GM21528 (cell line): ENCODE measurements around the gene ZNF200.
"Not testable (repeated sequence)": the region's sequence is repeated elsewhere in the genome, so short reads cannot be mapped to it uniquely, and the experiment has no call there.

Experiments
- ATAC-seq: cut with Tn5 transposase; IDR thresholded peaks from one replicate; pipeline ENCODE4 v1.9.1; 2021; ENCODE audit warnings: mild to moderate bottlenecking, moderate library complexity; ENCODE audit not compliant: unreplicated experiment, low FRiP score

The ZNF200 gene

GRCh38 chr16:3234857-3235561, at the start of gene ZNF200:
Gene ZNF200, minus strand, starts transcription at chr16:3235158. Its CDS starts 1,403 bp downstream, at chr16:3233755.
- peak; percentile 94 for ATAC-seq

GRCh38 chr16:3283543-3284447, 48.8 kb upstream of the ZNF200 start:
- peak; percentile 2 for ATAC-seq

- peak; percentile 81 for ATAC-seq
Observed at GRCh38 chr16:3282730-3283542, 48.0 kb upstream of the ZNF200 start, which contains the start of gene ZNF263. Gene ZNF263, plus strand, starts transcription at chr16:3283491. Its CDS starts 328 bp downstream, at chr16:3283819.

- ATAC-seq = peak; percentile 28
Observed at GRCh38 chr16:3282103-3282729, 47.3 kb upstream of the ZNF200 start.

- ATAC-seq = no peak
Observed at GRCh38 chr16:3281222-3281820, 46.4 kb upstream of the ZNF200 start.

DNA sequence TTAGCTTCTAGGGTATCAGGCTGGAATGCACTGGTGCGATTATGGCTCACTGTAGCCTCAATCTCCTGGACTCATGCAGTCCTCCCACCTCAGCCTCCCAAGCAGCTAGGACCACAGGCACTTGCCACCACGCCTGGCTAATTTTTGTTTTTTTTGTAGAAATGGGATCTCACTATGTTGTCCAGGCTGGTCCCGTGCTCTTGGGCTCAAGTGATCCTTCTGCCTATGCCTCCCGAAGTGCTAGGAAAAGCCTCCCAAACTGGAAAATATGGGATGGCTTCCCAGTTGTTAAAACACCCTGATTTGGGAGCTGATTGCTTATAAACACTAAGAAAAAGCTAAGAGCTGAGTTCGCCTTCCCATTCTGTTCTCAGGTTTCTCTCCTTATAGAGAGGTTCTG, 41.7 kb upstream of the ZNF200 start:
- ATAC-seq = no peak

GRCh38 chr16:3274947-3275346, 40.0 kb upstream of the ZNF200 start:
- ATAC-seq = no peak

DNA sequence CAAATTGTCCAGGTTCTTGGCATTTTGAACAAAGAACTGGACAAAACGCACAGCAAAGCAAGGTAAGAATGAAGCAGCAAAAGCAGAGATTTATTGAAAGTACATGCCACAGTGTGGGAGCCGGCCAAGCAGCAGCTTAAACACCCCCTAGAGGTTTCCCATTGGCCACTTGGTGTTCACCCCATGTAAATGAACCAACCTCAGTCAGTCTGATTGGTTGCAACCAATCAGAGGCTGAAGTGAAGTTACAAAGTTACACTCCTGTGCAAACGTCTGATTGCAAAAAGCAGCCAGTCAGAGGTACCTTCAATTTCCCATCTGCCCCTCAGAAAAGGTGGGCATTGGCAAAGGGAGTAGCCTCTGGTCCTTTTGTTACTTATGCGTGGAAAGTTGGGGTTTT, 39.5 kb upstream of the ZNF200 start:
- no peak for ATAC-seq

- not testable (repeated sequence) for ATAC-seq
Observed at GRCh38 chr16:3271281-3271680, 36.3 kb upstream of the ZNF200 start.

- not testable (repeated sequence) for ATAC-seq
Observed at GRCh38 chr16:3270718-3271117, 35.8 kb upstream of the ZNF200 start.

DNA sequence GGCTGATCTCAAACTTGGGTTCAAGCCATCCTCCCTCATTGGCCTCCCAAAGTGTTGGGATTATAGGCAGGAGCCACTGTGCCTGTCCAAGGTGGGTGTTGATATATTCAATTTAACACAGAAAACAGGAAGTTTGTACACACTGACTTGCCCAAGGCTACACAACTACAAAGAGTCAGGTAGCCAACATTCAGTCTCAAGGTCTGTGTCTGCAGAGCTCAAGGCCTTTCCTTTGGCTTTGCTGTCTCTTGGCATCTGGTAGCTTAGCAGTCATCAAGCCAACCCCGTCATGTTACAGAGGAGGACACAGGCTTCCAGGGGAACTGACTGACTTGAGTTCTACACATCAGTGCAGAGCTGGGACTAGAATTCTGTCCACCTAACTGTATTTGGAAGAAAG, 33.3 kb upstream of the ZNF200 start:
- no peak for ATAC-seq

DNA sequence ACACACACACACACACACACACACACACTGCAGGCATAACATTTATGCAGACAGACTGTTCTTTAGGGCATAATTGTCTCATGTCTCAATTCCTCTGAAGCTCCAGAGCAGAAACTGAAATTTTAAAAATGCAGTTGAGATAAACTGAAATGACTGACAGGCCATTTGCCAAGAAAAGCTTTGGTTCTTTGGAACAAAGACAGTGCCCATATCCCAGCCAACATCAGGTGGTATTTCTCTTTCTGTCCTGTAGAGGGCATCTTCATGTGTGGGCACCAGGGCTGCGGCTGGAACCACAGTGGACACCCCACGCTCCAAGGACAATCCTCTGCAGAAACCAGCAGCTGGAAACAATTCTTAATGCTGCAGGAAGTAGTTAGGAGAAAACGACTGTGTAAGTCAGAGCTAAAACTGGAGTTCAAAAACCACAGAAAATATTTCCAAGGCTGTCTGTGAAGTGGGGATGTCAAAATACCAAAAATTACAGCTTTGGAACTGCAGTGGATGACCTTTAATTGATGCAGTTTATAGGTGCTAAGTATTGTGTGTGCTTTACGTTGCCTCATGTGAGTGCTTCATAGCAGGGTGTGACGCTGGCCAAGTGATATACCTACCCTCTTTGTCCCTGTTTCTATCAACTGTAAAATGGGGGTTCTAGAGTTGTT, 32.0 kb upstream of the ZNF200 start:
- ATAC-seq = no peak

- peak; percentile 83 for ATAC-seq
Observed at GRCh38 chr16:3264137-3265036, 29.4 kb upstream of the ZNF200 start.

- ATAC-seq = no peak
Observed at GRCh38 chr16:3262517-3262916, 27.6 kb upstream of the ZNF200 start.

DNA sequence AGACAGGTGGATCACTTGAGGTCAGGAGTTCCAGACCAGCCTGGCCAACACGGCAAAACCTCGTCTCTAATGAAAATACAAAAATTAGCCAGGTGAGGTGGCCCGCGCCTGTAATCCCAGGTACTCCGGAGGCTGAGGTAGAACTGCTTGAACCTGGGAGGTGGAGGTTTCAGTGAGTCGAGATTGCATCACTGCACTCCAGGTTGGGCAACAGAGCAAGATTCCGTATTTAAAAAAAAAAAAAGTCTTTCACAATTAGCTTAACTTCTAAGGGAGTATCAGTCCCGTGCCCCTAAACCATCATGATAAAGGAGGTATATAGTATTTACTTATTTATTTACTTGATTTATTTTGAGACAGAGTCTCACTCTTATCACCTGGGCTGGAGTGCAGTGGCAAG, 24.9 kb upstream of the ZNF200 start:
- ATAC-seq = no peak

DNA sequence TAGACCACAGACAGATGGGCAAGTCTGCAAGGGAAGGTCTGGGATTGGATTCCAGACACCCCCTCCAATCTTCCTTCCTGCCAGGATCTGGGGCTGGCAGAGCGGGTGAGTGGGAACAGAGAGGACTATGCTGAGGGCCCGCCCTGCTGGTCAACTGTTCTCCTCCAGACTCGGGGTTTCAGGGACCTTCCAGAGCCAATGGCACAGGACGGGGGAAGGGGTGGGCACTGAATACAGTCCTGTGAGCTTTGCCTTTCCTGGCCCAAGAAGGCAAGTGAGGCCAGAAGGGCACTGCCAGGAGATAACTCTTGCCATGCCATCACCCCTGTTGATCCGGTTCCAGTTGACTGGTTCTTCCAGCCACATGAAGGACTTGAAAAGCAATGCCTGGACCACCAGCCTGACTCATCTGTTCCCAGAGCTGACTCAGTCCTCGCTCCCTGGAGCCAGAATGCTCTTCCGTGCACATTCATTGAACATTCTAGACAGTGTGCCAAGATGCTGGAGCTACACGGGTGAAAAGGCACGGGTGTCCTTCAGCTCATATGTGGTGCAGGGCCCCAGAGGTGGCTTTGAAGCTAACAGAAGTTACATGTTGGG, 22.0 kb upstream of the ZNF200 start:
- ATAC-seq = no peak

DNA sequence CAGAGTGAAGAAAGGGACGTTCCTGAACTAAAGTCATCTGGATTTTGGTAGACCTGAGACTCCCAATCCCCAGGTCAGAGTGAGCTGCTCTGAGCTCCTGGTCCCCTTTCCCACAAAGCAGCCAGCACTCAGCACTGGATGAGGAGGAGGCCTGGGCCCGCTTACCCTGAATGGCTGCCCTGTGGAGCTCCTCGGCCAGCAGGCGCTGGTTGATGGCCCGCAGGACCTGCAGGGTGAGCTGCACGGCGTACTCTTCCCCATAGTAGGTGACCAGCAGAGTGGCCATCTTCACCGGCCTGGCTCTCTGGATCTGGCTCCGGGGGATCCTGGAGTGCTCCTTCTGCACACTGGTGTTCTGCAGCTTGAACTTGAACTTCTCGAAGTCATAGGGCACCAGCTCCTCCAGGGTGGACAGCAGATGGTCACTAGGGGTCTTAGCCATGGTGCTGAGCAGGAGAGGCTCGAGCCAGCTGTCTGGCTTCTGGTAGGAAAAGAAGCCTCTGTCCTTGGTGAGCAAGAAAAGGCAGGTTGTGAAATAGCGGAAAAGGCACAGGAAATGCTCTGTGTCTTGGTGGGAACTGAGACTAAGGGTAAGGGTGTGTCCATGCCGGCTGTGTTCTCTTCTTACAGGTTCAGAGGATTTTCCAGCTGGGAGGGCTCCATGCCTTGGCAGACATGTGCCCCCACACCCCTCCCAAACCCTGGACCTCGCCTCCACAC, 21.3 kb upstream of the ZNF200 start, which contains the start of gene MEFV:
Gene MEFV (minus strand): TSS at position 488 of the 720 bp plus-strand sequence. CDS start 46 bp downstream, at position 442.
- ATAC-seq = no peak
